Activated T-cell treated with anti-CD3 and anti-CD28 coated beads for 24 hours (primary cell): Measurements from ENCODE around the gene P2RX7.
"Not testable (repeated sequence)": the region's sequence is repeated elsewhere in the genome, so short reads cannot be mapped to it uniquely, and the experiment has no call there.

Experiments used
- DNase-seq: peaks from one replicate; pipeline ENCODE4 v3.0.0-alpha.2; 2020; ENCODE audit warnings: low read depth

P2RX7 gene

GRCh38 chr12:121205491-121205890 is 72.8 kb downstream of the P2RX7 start:
- no peak for DNase-seq

GRCh38 chr12:121208571-121208970 is 75.9 kb downstream of the P2RX7 start:
- not testable (repeated sequence) for DNase-seq

GRCh38 chr12:121209221-121209620 is 76.5 kb downstream of the P2RX7 start:
- no peak for DNase-seq

- DNase-seq: peak; percentile 79
Measured at GRCh38 chr12:121209624-121210572, 77.2 kb downstream of the P2RX7 start, which contains the start of gene P2RX4. TSS of gene P2RX4 (plus strand) at chr12:121210129. CDS start at chr12:121210165, 36 bp downstream.

- DNase-seq: no peak
Measured at GRCh38 chr12:121212875-121213274, 80.2 kb downstream of the P2RX7 start.

- peak; percentile 28 for DNase-seq
Measured at GRCh38 chr12:121214166-121214777, 81.6 kb downstream of the P2RX7 start.

GRCh38 chr12:121214855-121215745 is 82.4 kb downstream of the P2RX7 start:
- no peak for DNase-seq

- DNase-seq: no peak
Measured at GRCh38 chr12:121216102-121216501, 83.4 kb downstream of the P2RX7 start.

GRCh38 chr12:121217063-121217462 is 84.4 kb downstream of the P2RX7 start:
- no peak for DNase-seq

- DNase-seq: no peak
Measured at GRCh38 chr12:121217761-121218160, 85.1 kb downstream of the P2RX7 start.

- DNase-seq: no peak
Measured at GRCh38 chr12:121218588-121219352, 86.1 kb downstream of the P2RX7 start.

- DNase-seq: no peak
Measured at GRCh38 chr12:121219353-121219986, 86.8 kb downstream of the P2RX7 start.

GRCh38 chr12:121222847-121223246 is 90.2 kb downstream of the P2RX7 start:
- no peak for DNase-seq

- no peak for DNase-seq
Measured at GRCh38 chr12:121223292-121224285, 90.9 kb downstream of the P2RX7 start.

- DNase-seq: no peak
Measured at GRCh38 chr12:121224591-121224990, 91.9 kb downstream of the P2RX7 start.

GRCh38 chr12:121226399-121226798 is 93.7 kb downstream of the P2RX7 start:
- no peak for DNase-seq

GRCh38 chr12:121226871-121227270 is 94.2 kb downstream of the P2RX7 start:
- not testable (repeated sequence) for DNase-seq

GRCh38 chr12:121227294-121227693 is 94.6 kb downstream of the P2RX7 start:
- no peak for DNase-seq

GRCh38 chr12:121228919-121229665 is 96.4 kb downstream of the P2RX7 start:
- DNase-seq: no peak
